HL-60 (cell line): Measurements from ENCODE around the gene ATG12.
"Not testable (repeated sequence)": the region's sequence is repeated elsewhere in the genome, so short reads cannot be mapped to it uniquely, and the experiment has no call there.

Experiments
- DNase-seq, 2 experiments: peaks; one replicate each; pipeline ENCODE4 v3.0.0-alpha.2; 2010 to 2020; ENCODE audit warnings: low read depth in 1 of 2, low spot score in 1 of 2
- H3K27ac ChIP-seq: fragments of 250-450 bp; sonication (Bioruptor Pico); replicated peaks from 2 replicates; pipeline ENCODE4 v1.5.1; 2020; ENCODE audit warnings: mild to moderate bottlenecking, moderate library complexity
- H3K27me3 ChIP-seq: fragments of 250-450 bp; sonication (Bioruptor Pico); 2 replicates; pipeline ENCODE4 v1.5.1; 2021; ENCODE audit warnings: mild to moderate bottlenecking, moderate library complexity; ENCODE audit not compliant: insufficient read depth, poor library complexity, severe bottlenecking
- H3K4me3 ChIP-seq: replicated peaks from 2 replicates; pipeline ENCODE4 v1.5.1; 2011; ENCODE audit warnings: mild to moderate bottlenecking, control low read depth, low read length; ENCODE audit not compliant: insufficient read depth
- GABPA ChIP-seq: IDR thresholded peaks from 2 replicates; pipeline ENCODE4 v1.6.1; 2012; ENCODE audit warnings: low read depth
- POLR2AphosphoS5 ChIP-seq: IDR thresholded peaks from 2 replicates; pipeline ENCODE4 v1.6.1; 2012; ENCODE audit warnings: low read depth
- SPI1 ChIP-seq: IDR thresholded peaks from 2 replicates; pipeline ENCODE4 v1.6.1; 2012; ENCODE audit warnings: low read depth, mild to moderate bottlenecking, borderline replicate concordance
- TF ChIP-seq, protein P1 (sequence below): IDR thresholded peaks from 2 replicates; pipeline ENCODE4 v1.6.1; 2012; ENCODE audit warnings: low read depth; ENCODE audit not compliant: insufficient replicate concordance
- TF ChIP-seq, protein P2 (sequence below): IDR thresholded peaks from one replicate; pipeline ENCODE4 v1.5.1; 2011; ENCODE audit warnings: low read length, control low read depth, inconsistent platforms; ENCODE audit not compliant: insufficient read depth

ATG12 gene

DNA sequence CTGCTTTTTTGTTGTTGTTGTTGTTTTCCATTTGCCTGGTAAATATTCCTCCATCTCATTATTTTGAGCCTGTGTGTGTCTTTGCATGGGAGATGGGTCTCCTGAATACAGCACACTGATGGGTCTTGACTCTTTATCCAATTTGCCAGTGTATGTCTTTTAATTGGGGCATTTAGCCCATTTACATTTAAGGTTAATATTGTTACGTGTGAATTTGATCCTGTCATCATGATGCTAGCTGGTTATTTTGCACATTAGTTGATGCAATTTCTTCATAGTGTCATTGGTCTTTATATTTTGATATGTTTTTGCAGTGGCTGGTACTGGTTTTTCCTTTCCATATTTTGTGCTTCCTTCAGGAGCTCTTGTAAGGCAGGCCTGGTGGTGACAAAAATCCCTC lies 16.4 kb downstream of the ATG12 start:
- not testable (repeated sequence) for DNase-seq, H3K4me3 ChIP-seq, H3K27me3 ChIP-seq, H3K27ac ChIP-seq

DNA sequence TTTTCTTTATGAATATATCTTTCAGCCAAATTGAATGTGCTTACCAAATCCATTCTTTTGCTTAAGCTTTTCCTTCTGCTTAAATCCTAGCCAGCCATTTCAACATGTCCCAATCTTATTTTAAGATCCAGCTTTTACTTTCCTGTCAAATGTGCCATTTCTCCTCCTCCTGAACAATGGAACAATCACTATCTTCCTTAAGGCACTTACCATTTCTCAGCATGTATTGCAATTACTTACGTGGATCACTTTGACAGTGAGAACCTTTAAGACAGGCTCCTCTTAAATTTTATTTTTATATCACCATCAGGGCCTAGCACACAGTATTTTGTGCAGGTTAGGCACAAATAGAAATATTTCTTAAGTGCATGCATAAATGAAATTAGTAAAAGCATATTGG lies 20.5 kb downstream of the ATG12 start:
- Histone ChIP-seq H3K27me3 (no peaks in the 10 kb centered on the region), H3K4me3 (no peak overlapping the region), H3K27ac (no peak overlapping the region)
- TF ChIP-seq, protein P1, sequence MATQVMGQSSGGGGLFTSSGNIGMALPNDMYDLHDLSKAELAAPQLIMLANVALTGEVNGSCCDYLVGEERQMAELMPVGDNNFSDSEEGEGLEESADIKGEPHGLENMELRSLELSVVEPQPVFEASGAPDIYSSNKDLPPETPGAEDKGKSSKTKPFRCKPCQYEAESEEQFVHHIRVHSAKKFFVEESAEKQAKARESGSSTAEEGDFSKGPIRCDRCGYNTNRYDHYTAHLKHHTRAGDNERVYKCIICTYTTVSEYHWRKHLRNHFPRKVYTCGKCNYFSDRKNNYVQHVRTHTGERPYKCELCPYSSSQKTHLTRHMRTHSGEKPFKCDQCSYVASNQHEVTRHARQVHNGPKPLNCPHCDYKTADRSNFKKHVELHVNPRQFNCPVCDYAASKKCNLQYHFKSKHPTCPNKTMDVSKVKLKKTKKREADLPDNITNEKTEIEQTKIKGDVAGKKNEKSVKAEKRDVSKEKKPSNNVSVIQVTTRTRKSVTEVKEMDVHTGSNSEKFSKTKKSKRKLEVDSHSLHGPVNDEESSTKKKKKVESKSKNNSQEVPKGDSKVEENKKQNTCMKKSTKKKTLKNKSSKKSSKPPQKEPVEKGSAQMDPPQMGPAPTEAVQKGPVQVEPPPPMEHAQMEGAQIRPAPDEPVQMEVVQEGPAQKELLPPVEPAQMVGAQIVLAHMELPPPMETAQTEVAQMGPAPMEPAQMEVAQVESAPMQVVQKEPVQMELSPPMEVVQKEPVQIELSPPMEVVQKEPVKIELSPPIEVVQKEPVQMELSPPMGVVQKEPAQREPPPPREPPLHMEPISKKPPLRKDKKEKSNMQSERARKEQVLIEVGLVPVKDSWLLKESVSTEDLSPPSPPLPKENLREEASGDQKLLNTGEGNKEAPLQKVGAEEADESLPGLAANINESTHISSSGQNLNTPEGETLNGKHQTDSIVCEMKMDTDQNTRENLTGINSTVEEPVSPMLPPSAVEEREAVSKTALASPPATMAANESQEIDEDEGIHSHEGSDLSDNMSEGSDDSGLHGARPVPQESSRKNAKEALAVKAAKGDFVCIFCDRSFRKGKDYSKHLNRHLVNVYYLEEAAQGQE, result no peak
- no peak for TF ChIP-seq GABPA
- TF ChIP-seq SPI1, result no peak
- TF ChIP-seq, protein P2, sequence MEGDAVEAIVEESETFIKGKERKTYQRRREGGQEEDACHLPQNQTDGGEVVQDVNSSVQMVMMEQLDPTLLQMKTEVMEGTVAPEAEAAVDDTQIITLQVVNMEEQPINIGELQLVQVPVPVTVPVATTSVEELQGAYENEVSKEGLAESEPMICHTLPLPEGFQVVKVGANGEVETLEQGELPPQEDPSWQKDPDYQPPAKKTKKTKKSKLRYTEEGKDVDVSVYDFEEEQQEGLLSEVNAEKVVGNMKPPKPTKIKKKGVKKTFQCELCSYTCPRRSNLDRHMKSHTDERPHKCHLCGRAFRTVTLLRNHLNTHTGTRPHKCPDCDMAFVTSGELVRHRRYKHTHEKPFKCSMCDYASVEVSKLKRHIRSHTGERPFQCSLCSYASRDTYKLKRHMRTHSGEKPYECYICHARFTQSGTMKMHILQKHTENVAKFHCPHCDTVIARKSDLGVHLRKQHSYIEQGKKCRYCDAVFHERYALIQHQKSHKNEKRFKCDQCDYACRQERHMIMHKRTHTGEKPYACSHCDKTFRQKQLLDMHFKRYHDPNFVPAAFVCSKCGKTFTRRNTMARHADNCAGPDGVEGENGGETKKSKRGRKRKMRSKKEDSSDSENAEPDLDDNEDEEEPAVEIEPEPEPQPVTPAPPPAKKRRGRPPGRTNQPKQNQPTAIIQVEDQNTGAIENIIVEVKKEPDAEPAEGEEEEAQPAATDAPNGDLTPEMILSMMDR, result no peak
- no peak for TF ChIP-seq POLR2AphosphoS5
- no peak for DNase-seq

DNA sequence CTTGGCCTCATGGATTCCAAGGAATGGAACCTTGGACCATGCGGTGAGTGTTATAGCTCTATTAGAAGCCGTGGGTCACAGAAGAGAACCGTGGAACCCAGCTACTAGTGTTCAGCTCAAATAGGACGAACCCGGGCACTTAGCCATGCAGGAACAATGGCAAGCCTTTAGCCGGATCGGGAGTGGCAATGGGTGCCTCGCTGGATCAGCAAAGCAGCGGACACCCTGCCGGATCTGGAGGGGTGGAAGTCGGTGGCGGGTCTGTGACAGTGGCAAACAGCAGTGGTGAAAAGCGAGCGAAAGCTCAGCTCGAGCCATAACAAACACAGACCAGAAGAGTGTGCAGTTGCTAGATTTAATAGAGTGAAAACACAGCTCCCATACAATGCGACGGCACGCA lies 22.5 kb downstream of the ATG12 start:
- H3K27ac ChIP-seq, result no peak overlapping the region
- TF ChIP-seq, protein P2, result no peak
- TF ChIP-seq GABPA (no peak), SPI1 (no peak), POLR2AphosphoS5 (no peak)
- DNase-seq, result no peak
- no peak overlapping the region for H3K4me3 ChIP-seq
- no peaks in the 10 kb centered on the region for H3K27me3 ChIP-seq

DNA sequence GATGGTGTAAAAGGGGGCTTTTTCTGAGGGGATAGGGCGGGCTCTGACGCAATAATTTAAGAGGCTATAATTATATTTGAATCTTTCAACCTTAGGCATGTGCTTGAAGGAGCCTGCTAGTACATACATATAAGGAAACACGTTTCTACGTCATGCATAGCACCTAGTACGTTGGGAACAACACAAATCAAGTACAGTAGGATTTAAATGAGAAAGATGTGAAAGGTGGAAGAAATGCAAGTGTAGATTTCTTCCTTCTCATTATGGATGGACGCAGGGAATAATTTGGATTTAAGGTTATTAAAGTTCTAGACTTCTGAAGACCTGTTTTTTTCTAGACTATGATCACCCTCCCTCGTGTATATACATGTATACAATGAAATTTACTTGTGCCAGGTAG lies 24.0 kb downstream of the ATG12 start:
- Histone ChIP-seq H3K4me3 (no peak overlapping the region), H3K27me3 (no peaks in the 10 kb centered on the region), H3K27ac (no peak overlapping the region)
- DNase-seq, result no peak
- TF ChIP-seq SPI1 (no peak), POLR2AphosphoS5 (no peak), GABPA (no peak)
- TF ChIP-seq, protein P1, result no peak
- TF ChIP-seq, protein P2, result no peak
